A673 (cell line): ENCODE measurements around the gene EED. TPM values are rescaled to one million over a fixed set of nuclear protein-coding genes. Genes with fewer than 3 reads are reported as not detected.

Source experiments
- BruUV-seq: library from RNA; stranded (reverse); fragments of 400-500 nt; replicated peaks from 2 replicates; lab custom pipeline; 2021; lab: Mats Ljungman, UMichigan
- CTCF ChIA-PET: fragments of 300-600 bp; sonication (Branson Sonifier 250); formaldehyde crosslinking; loops from one replicate; lab custom pipeline; 2022; ENCODE audit warnings: antibody characterized with exemption; lab: Charles Lee
- POLR2A ChIA-PET: fragments of 300-600 bp; sonication (Branson Sonifier 250); formaldehyde crosslinking; loops from one replicate; lab custom pipeline; 2022; ENCODE audit warnings: antibody characterized with exemption; ENCODE audit not compliant: low non-redundant PET; lab: Charles Lee
- DNase-seq: peaks from one replicate; pipeline ENCODE4 v3.0.0-alpha.2; 2015; ENCODE audit warnings: low spot score
- H3K27ac ChIP-seq: fragments of 200-600 bp; sonication (generic); 2 replicates; pipeline ENCODE4 v1.5.1; 2016; ENCODE audit warnings: mixed run types, low read depth, mild to moderate bottlenecking, mixed read lengths, antibody characterized with exemption, low read length; ENCODE audit not compliant: poor library complexity, severe bottlenecking
- H3K27me3 ChIP-seq: fragments of 200-600 bp; sonication (generic); replicated peaks from 2 replicates; pipeline ENCODE4 v1.6.1; 2017; ENCODE audit warnings: mixed run types, low read depth, mild to moderate bottlenecking, mixed read lengths, antibody characterized with exemption, low read length; ENCODE audit not compliant: insufficient read depth, poor library complexity
- H3K36me3 ChIP-seq: fragments of 200-600 bp; sonication (generic); 2 replicates; pipeline ENCODE4 v1.6.1; 2016; ENCODE audit warnings: mixed run types, mild to moderate bottlenecking, mixed read lengths, antibody characterized with exemption, low read length; ENCODE audit not compliant: insufficient read depth, poor library complexity, severe bottlenecking
- H3K4me1 ChIP-seq: fragments of 200-600 bp; sonication (generic); 2 replicates; pipeline ENCODE4 v1.6.1; 2017; ENCODE audit warnings: mixed run types, mild to moderate bottlenecking, mixed read lengths, antibody characterized with exemption, low read length; ENCODE audit not compliant: insufficient read depth, poor library complexity, severe bottlenecking
- H3K4me3 ChIP-seq: fragments of 200-600 bp; sonication (generic); 2 replicates; pipeline ENCODE4 v1.5.1; 2016; ENCODE audit warnings: low read depth, mixed run types, mild to moderate bottlenecking, mixed read lengths, low read length; ENCODE audit not compliant: poor library complexity, severe bottlenecking
- H3K9me3 ChIP-seq: fragments of 200-600 bp; sonication (generic); 2 replicates; pipeline ENCODE4 v1.6.1; 2016; ENCODE audit warnings: mixed run types, low read depth, mild to moderate bottlenecking, mixed read lengths, antibody characterized with exemption, low read length; ENCODE audit not compliant: poor library complexity, severe bottlenecking
- CTCF ChIP-seq: fragments of 300-800, 200-600 bp; sonication (generic); conservative IDR thresholded peaks from 2 replicates; pipeline ENCODE4 v1.5.1; 2017; ENCODE audit warnings: low read depth, mild to moderate bottlenecking, antibody characterized with exemption, low read length, moderate library complexity, mixed read lengths
- EZH2 ChIP-seq: fragments of 200-600 bp; sonication (generic); IDR thresholded peaks from 2 replicates; pipeline ENCODE4 v1.6.1; 2017; ENCODE audit warnings: borderline replicate concordance, low read depth, mild to moderate bottlenecking, mixed read lengths, antibody characterized with exemption, low read length; ENCODE audit not compliant: poor library complexity, severe bottlenecking
- intact Hi-C: fragments of 100-400 bp; cut with micrococcal nuclease; formaldehyde crosslinking; loops from one replicate; pipeline ENCODE4 v1.10.0; 2022; ENCODE audit not compliant: unreplicated experiment
- total RNA-seq: library from RNA; stranded (reverse); gene quantifications from 2 replicates; pipeline ENCODE4 v1.2.3, GENCODE V29; 2021

EED gene
- total RNA-seq, 1 experiment from 2014 or later, result 43.4 TPM

- ChIA-PET POLR2A (no interaction called here), CTCF (no interaction called here)
- DNase-seq, result no peak
- BruUV-seq, result no TSS peak
- Histone ChIP-seq H3K27me3 (no peaks in the 10 kb centered on the region), H3K36me3 (no peaks in the 10 kb centered on the region), H3K9me3 (no peaks in the 10 kb centered on the region), H3K4me3 (no peak overlapping the region), H3K27ac (no peak overlapping the region), H3K4me1 (no peaks in the 10 kb centered on the region)
- intact Hi-C loops, result no loop called here
- TF ChIP-seq CTCF (no peak), EZH2 (no peak)
These were observed 32.4 kb upstream of the EED start for GRCh38 chr11:86212019-86212611.

GRCh38 chr11:86214710-86215109, 29.8 kb upstream of the EED start:
- Histone ChIP-seq H3K27ac (no peak overlapping the region), H3K9me3 (no peaks in the 10 kb centered on the region), H3K27me3 (no peaks in the 10 kb centered on the region), H3K36me3 (no peaks in the 10 kb centered on the region), H3K4me1 (no peaks in the 10 kb centered on the region), H3K4me3 (no peak overlapping the region)
- ChIA-PET CTCF (no interaction called here), POLR2A (no interaction called here)
- no TSS peak for BruUV-seq
- intact Hi-C loops, result no loop called here
- TF ChIP-seq EZH2 (no peak), CTCF (no peak)
- DNase-seq, result no peak

- intact Hi-C loops, result loop anchor here (1.0 to 2.0 kb wide), 2 partner anchors 277 to 364 kb away; partner anchors contain the start of gene CCDC83
- ChIA-PET CTCF (interaction anchor here (0.6 to 0.7 kb wide), 2 partner anchors 149 to 1360 kb away, joined by 3 read pairs; no protein-coding TSS in a partner anchor), POLR2A (no interaction called here)
- TF ChIP-seq CTCF (peak; percentile 97), EZH2 (no peak)
- Histone ChIP-seq H3K36me3 (no peaks in the 10 kb centered on the region), H3K27ac (no peak overlapping the region), H3K4me1 (peaks cover 10% of the 10 kb centered on the region), H3K27me3 (no peaks in the 10 kb centered on the region), H3K9me3 (no peaks in the 10 kb centered on the region), H3K4me3 (no peak overlapping the region)
- BruUV-seq, result no TSS peak
- peak; percentile 89 for DNase-seq
These were observed 26.1 kb upstream of the EED start for GRCh38 chr11:86218125-86219084.
